ENCODE results near the gene BANF2.

BANF2 gene

GRCh38 chr20:17699931-17700351, at the start of gene BANF2:
TSS of gene BANF2 (plus strand) at chr20:17699966. CDS start at chr20:17725026, 25,060 bp downstream.
- no peak for DNase-seq (ENCODE audit: low read depth)
- no peak for TF ChIP-seq CTCF (conservative IDR thresholded peaks at IDR 0.05; ENCODE audit: control insufficient read depth, insufficient read depth, low read depth, low read length)
- no peak within 1 kb of the TSS for H3K4me3 ChIP-seq (ENCODE audit: control insufficient read depth, low read depth, low read length)

GRCh38 chr20:17650301-17651128, 49.3 kb upstream of the BANF2 start:
- TF ChIP-seq CTCF (conservative IDR thresholded peaks at IDR 0.05; ENCODE audit: control insufficient read depth, insufficient read depth, low read depth, low read length) = no peak
- H3K4me3 ChIP-seq (ENCODE audit: control insufficient read depth, low read depth, low read length) = no peak overlapping the region
- DNase-seq (ENCODE audit: low read depth) = no peak

DNA sequence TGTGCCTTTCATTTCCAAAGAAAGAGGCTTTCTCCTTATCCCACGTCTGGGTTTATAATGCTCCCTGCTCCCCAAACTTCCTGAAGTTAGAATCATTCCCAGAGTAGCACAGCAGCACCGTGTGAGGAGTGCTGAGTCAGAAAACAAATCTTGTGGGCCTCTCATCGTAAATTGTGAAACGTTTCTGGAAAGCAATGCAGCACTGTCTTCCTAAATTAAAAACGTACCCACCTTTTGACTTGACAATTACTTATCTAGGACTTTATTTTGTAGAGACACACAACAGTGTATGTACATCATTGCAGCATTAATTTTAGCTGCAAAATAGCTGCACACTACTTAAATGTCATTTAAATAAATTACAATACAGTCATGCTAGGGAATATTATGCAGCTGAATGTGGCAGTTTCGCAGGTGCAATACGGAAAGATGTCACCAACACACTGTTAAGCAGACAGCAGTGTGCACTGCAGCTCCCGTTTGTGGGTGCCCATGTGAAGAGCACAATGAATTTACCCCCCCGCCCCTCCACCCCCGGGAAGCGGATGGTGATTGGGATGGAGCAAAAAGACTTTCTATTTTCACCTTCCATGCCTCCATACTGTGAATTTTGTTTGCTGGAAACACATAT, 48.5 kb upstream of the BANF2 start:
- H3K4me3 ChIP-seq (ENCODE audit: control insufficient read depth, low read depth, low read length) = no peak overlapping the region
- DNase-seq (ENCODE audit: low read depth) = peak; percentile 78
- TF ChIP-seq CTCF (conservative IDR thresholded peaks at IDR 0.05; ENCODE audit: control insufficient read depth, insufficient read depth, low read depth, low read length) = no peak

DNA sequence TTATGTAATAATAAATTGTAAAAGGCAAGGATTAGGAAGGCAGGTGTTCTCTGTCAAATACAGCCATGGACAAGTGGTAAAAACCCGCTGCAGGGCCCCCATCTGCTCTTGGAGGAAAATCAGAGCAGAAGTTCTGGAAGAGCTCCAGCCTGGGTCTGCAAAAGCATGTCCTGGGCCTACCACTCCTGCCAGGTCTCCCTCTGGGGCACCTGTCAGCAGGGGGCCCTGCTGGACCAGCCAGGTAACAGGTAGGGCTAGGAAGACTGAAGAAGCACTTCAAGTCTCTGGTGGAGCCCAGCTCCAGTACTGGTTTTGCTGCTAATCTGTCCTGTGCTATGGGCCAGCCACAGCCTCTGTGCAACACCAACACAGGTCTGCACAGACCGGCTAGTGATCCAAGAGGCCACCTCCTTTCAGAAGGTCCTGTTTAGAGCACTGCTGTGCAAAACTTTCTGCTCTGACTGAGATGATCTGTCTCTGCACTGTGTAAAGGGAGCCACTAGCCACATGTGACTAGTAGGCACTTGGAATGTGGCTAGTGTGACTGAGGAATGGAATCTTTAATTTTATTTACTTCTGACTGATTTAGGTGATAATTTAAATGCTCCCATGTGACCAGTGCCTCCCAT, 47.9 kb upstream of the BANF2 start:
- no peak overlapping the region for H3K4me3 ChIP-seq (ENCODE audit: control insufficient read depth, low read depth, low read length)
- TF ChIP-seq CTCF (conservative IDR thresholded peaks at IDR 0.05; ENCODE audit: control insufficient read depth, insufficient read depth, low read depth, low read length) = no peak
- DNase-seq (ENCODE audit: low read depth) = no peak

DNA sequence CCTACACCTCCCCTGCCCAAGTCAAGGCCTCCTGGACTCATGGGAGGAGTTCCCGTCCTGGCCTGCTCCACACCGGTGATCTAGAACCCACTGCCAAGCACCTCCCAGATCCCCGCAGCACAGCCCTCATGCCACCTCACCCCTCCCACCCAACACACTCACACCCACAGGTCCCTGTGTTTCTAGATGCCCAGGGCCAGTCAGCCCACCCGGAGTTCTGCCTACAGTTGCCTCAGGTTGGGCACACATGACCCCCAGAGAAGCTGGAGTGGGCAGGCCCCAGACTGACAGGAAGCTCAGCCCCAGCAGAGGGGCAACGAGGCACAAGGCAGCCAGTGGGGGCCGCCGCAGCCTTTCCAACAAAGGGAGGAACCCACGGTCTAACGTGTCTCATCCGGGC, 47.4 kb upstream of the BANF2 start:
- DNase-seq (ENCODE audit: low read depth) = no peak

More for the DNA sequence above, 47.4 kb upstream of the BANF2 start:
- no peak overlapping the region for H3K4me3 ChIP-seq (ENCODE audit: control insufficient read depth, low read depth, low read length)
- TF ChIP-seq CTCF (conservative IDR thresholded peaks at IDR 0.05; ENCODE audit: control insufficient read depth, insufficient read depth, low read depth, low read length) = no peak

Data from fibroblast of mammary gland (primary cell).